Stimulated activated CD4-positive, alpha-beta T cell treated with anti-CD3 and anti-CD28 coated beads, Interleukin-12 subunit alpha, Interleukin-12 subunit beta, amount 100 ng/mL, for 4 hours (primary cell): Measurements from ENCODE around the gene ZMIZ2.
"Not testable (repeated sequence)": the region's sequence is repeated elsewhere in the genome, so short reads cannot be mapped to it uniquely, and the experiment has no call there.

Experiments used
- DNase-seq: peaks from one replicate; pipeline ENCODE4 v3.0.0-alpha.2; 2020

ZMIZ2 gene

DNA sequence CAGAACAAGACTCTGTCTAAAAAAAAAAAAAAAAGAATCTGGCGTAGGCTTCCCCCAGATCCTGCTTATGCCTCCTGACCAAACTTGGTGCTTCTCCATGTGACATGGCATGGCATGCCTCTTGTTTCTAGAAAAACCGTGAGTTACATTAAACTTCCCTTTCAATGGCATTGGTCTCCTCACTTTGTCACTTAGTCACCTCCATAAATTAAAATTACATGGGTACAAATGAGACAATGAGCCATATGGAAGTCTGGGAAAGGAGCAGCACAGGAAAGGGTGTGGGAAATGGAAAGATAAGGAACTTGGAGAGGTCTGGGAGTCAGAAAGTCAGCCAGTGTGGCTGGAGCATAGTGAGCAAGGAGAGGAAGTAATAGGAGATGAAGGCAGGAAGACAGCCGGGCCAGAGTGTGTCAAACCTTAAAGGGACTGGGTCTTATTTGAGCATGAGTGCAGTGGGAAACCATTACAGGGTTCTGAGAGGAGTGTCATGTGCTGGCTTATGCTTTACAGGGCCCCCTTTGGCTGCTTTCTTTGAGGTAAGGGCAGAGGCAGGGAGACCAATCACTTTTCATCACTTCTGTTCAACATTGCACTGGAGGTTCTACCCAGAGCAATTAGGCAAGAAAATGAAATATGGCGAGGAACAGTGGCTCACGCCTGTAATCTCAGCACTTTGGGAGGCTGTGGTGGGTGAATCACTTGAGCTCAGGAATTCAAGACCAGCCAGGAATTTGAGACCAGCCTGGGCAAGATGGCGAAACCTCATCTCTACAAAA is 21.3 kb upstream of the ZMIZ2 start:
- no peak for DNase-seq

DNA sequence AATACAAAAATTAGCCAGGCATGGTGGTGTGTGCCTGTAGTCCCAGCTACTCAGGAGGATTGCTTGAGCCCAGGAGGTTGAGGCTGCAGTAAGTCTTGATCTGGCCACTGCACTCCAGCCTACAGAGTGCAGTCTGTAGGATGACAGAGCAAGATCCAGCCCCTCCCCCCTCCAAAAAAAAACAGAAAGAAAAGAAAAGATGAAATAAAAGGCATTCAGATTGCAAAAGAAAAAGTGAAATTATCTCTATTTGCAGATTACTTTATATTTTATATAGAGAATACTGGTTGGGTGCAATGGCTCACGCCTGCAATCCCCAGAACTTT is 20.7 kb upstream of the ZMIZ2 start:
- DNase-seq: no peak

DNA sequence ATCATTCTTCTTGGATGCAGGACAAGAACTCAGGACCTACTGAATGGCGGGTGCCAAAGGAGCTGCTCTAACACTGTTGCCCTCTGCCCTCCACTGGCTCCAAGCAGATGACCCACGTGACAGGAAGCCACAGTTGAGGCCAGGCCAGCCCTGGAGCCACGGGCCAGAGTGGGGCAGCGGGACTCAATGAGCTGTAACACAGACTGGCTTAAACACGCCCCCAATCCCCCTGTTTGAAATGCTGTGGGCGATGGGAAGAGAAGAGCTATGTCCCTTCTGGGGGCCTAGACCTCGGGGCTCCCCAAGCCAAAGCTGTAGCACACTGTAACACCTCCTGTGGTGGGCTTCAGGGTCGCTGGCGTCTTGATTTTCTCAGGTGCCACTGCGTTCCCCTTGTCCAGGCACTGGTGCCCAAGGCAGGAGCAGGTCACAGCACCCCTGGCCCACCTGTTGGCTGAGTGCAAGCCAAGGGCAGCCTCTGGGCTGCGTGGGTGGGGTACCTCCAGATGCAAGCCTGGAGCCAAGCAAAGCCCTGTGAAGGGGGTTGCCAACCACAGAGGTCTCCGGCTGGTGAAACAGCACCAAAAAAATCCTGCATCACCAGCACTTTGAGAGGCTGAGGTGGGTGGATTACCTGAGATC is 18.6 kb upstream of the ZMIZ2 start:
- no peak for DNase-seq

DNA sequence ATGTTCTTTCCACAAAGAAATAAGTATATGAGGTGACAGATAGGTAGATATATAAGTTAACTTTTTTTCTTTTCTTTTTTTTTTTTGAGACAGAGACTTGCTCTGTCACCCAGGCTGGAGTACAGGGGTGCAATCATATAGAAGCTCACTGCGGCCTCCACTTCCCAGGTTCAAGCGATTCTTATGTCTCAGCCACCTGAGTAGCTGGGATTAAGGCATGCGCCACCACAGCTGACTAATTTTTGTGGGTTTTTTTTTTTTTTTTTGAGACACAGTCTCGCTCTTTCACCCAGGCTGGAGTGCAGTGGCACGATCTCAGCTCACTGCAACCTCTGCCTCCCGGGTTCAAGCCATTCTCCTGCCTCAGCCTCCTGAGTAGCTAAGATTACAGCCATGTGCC is 15.7 kb upstream of the ZMIZ2 start:
- not testable (repeated sequence) for DNase-seq

DNA sequence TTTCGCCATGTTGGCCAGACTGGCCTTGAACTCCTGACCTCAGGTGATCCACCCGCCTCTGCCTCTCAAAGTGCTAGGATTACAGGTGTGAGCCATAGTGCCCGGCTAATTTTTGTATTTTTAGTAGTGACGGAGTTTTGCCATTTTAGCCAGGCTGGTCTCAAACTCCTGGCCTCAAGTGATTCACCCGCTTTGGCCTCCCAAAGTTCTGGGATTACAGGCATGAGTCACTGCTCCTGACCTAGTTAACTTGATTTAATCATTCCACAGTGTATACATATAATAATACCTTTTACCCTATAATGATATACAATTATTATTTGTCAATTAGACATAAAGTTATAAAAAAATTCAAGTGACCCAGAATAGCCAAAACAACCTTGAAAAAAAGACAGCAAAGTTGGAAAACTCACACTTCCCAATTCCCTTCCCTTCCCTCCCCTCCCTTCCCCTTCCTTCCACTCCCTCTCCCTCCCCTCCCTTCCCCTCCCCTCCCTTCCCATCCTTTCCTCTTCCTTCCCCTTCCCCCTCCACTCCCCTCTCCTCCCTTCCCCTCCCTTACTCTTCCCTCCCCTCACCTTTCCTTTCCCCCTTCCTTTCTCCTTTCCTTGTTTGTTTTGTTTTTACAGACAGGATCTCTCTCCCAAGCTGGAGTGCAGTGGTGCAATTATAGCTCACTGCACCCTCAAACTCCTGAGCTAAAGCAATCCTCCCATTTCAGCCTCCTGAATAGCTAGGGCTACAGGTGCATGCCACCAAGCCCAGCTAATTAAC is 14.8 kb upstream of the ZMIZ2 start:
- no peak for DNase-seq

DNA sequence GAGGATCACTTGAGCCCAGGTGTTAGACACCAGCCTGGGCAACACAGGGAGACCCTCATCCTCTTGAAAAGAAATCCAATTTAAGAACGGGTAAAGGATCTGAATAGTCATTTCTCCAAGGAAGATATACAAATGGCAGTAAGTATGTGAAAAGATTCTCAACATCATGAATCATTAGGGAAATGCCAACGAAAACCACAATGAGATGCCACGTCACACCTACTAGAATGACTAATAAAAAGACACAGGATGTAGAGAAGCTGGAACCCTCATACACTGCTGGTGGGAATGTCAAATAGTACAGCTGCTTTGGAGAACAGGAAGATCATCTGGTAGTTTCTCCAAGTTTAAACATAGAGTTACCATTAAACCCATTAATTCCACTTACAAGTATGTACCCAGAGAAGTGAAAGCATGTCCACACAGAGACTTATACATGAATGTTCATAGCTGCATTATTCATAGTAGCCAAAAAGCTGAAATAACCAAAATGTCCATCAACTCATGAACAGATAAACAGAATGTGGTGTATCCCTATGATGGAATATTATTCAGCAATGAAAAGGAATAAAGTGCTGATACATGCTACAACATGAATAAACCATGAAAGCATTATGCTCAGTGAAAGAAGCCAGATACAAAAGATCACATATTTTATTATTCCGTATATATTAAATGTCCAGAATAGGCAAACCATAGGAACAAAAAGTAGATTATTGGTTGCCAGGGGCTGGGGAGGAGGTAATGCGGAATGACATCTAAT is 13.1 kb upstream of the ZMIZ2 start:
- DNase-seq: no peak

DNA sequence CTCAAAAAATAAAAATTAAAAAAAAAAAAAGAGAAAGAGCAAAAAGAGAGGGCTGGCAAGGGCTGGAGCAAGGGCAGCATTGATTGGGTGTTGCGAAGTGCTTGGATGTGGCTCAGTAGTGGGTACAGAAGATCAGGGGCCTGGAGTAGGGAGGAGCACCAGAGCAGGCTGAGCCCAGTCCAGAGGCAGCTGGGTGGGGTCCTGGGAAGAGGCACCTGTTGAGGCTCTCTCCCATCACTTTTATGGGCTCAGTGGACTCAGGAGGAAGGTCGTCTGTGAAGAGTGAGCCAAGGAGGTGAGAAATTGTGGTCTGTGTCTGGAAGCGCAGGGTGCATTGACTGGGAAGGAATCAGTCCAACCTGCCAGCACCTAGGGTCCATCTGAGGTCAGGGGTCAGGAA is 11.8 kb upstream of the ZMIZ2 start:
- DNase-seq: no peak

DNA sequence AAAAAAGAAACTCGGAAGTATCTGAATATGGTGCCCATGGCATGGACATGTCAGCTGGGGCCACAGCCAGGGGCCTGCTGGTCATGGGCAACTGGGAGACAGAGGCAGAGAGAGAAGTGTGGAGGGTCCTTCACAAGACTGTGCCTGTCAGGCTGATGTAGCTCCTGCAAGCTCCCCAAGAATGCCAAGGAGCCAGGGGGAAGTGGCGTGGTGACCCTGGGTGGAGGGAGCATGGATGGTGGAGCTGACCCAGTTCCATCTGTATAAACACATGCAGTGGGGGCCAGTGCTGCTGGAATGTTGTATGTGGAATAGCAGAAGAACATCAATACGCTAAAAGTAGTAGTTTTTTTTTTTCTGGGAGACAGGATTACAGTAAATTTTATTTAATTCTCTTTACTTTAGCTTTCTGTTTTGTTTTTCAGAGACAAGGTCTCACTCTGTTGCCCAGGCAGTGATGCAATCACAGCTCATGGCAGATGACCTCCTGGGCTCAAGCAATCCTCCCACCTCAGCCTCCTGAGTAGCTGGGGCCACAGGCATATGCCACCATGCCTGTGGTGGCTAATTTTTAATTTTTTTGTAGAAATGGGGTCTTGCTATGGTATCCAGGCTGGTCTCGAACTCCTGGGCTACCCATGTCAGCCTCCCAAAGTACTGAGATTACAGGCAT is 10.5 kb upstream of the ZMIZ2 start:
- no peak for DNase-seq

DNA sequence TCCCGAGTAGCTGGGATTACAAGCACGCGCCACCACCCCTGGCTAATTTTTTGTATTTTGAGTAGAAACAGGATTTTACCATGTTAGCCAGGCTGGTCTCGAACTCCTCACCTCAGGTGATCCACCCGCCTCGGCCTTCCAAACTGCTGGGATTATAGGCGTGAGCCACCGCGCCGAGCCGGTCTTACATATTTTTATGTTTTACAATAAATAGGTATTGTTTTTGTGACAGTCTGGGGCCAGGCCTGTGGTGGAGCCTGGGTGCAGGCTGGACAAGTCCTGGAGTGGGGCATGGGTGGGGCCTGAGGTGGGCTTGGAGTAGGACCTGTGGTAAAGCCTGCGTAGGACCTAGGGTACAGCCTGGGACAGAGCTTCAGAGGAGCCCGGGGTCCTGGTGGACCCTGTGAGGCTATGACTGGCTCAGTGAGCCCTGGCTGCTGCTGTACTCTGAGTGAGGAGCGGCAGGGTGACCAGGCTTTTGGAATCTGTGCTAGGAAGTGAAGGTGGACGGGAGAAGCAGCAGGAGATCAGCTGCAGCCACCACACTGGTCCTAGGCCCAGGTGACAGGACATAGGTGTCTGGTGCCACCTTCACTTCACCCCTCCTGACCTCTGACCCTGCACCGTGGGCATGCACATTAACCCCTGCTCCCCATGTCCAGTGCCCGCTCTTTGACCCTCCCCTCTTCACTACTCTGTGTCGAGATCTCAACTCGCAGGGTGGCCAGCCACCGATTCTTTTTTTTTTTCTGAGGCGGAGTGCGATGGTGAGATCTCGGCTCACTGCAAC is 9.6 kb upstream of the ZMIZ2 start:
- no peak for DNase-seq

DNA sequence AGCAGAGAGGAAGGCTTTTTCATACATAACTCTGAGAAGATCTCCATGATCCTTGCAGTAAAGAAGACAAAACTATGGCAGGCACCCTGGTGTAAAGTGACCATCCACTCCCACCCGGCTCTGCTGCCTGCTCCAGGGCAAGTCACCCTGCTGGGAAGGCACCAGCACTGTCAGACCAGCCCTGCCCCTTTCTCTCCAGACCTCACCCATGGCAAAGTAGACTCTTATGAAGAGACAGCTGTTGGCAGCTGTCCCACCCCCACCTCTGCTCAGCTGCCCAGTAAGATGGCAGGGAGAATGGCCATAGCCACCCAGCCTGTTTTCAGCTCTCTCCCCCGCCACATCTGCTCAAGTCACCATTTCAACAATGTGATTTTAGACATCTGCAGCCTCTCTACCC is 8.6 kb upstream of the ZMIZ2 start:
- DNase-seq: no peak

DNA sequence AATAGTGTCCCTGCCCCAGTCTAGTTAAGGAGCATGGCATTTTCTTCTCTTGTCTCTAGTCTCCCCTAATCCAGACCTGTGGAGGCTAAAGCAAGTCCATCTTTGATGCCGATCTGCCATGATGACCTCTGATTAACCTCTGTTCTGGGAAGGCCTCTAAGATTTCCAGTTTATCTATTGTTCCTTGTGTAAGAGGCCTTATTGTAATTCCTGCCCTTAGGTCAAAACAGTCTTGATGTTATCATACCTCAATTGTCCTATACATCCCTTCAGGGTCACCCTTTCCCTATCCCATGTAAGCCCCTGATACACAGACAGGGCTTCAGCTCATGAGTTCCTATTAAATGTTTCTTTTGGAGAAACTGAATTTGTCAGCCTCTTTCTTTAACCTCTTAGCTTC is 4.9 kb upstream of the ZMIZ2 start:
- no peak for DNase-seq

DNA sequence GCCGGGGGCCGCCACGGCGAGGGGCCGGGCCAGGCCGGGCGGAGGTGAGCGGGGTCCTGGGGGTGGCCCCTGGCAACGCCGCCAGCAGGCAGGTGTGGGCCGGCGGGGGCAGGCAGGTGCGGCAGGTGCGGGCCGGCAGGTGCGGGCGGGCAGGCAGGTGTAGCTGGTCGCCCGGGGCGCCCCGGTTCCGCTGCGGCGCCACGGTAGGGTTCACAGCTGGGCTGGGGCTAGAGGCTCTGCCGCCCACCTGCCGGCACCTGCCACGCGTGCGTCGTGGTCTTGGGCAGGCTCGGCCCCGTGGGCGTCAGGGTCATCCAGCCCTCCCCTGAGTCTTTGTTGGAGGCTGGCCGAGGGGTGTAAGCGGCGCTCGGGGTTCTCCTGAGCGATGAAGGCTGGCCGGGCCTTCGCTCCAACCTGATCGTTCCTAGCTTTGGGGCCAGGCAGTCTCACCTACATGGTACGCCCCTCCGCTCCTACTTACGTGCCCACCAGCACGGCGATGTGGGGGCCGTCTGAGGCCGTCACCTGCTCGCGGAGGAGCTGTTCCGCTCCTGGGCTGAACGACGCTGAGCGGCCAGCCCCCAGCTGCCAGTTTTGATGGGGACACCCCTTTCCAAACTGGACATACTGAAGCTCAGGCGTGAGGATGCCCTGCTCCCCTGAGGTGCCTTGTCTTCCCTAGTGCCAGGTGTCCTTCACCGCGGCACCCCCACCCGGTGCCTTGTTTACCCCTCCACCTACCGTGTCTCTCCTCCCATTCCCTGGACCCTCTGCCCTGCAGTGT is 493 bp downstream of the ZMIZ2 start:
- no peak for DNase-seq

DNA sequence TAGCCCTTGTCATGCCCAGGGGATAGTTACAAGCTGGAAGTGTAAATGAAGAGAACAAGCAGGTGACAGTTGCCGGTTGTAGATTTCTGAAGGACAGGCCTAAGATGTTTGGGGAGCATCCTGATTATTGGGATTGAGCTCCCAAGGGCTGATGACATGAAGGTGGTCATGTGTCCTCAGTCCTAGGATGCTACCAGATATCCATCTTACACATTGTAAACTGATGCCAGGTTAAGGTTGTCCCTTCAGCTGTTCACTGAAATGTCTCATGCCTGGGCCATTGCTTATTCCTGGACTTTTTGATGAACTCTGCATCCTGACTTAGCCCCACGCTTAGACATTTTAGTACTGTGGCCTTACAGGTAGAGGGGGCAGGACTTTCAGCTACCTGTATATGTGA is 1.3 kb downstream of the ZMIZ2 start:
- DNase-seq: no peak

DNA sequence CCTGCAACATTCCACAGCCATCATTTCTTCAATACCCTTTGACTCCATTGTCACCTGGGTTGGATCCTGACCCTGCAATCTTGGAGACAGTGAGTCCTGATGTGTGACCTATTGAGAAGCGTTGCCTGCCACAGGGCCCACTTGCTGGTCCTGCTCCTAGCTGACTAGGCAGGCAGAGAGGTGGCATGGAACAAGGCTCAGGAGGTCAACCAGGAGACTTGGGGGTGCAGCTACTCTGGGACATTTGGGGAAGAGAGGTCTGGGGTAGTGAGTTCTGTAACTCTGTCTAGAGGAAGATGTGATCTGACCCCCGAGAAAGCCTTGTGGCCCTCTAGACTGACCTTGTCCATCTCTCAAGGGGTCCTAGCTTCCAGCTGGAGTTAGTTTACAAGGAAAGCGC is 1.8 kb downstream of the ZMIZ2 start:
- DNase-seq: no peak

DNA sequence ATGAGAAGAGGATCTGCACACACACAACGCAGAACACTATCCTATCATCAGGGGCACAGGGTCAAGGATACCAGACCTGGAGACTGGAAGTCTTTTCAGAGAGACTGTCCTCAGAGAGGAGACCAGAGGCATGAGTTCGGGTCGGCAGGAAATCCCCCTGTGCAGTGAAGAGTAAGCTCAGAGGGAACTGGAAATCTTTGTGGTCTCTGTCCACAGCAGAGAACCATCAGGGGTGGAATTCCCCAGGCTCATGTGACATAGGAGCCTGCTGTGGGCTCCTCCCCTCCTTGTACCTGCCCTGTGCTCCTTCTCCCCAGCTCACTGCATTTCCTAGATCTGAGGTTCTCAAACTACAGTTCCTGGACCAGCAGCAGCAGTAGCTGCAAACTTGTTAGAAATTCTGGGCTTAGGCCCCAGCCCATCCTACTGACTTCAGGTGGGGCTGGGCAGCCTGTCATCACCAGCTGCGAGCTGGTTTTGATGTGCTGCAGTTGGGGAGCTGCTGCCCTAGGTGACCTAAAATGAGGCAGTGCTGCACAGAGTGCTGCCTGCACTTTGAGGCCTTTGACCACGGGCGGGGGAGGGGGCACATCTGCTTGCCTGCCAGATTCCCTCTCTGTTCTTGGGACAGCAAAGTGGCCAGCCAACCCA is 2.4 kb downstream of the ZMIZ2 start:
- peak; percentile 40 for DNase-seq

DNA sequence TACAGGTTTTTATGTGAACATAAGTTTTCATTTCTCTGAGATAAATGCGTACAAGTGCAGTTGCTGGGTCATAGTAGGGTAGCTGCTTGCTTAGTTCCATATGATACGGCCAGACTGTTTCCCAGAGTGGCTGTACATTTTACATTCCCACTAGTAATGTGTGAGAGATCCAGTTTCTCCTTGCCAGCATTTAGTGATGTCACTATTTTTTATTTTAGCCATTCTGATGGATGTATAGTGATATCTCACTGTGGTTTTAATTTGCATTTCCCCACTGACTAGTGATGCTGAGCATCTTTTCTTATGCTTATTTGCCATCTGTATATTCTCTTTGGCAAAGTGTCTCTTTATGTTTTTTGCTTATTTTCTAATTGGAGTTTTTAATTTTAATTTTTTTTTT is 4.2 kb downstream of the ZMIZ2 start:
- no peak for DNase-seq

DNA sequence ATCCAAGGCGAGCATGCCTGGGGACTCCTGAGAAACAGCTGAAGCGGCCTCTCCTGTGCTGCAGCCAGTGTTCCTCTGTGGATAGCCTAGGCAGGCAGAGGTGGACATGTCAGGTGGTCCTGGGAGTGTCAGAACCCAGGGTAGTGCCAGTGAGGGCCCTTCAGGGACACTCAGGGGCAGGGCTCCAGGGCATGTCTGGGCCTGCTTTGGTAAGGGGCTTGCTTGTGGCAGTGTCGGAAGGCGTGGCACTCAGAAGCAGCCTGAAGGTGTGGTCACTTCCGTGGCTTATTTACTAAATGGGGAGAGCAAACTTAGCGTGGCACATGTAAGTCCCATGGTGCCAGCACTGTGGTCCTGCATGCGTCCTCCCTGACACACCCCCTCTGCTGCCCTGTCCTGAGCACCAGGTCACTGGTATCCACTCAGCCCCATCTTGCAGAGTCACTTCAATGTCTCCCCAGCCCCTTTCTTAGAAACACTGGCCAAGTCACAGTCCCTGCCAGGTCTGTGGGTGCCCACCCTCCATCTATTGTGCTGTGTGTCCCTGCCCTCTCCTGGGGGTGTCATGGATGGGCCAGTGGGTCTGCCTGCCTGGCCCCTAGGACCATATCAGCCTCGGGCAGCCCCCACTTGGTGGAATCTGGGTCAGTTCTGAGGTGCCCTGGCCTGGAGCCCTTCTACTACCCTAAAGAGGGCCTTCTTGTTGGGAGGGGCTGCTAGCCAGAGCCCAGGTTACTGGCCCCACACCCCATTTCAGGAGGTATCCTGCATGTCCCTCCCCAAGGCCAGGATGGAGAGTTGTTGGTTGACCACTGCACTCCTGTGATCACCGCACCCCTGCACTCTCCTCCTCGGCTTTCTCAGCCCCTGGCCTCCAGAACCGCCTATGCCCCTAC is 6.4 kb downstream of the ZMIZ2 start:
- no peak for DNase-seq

DNA sequence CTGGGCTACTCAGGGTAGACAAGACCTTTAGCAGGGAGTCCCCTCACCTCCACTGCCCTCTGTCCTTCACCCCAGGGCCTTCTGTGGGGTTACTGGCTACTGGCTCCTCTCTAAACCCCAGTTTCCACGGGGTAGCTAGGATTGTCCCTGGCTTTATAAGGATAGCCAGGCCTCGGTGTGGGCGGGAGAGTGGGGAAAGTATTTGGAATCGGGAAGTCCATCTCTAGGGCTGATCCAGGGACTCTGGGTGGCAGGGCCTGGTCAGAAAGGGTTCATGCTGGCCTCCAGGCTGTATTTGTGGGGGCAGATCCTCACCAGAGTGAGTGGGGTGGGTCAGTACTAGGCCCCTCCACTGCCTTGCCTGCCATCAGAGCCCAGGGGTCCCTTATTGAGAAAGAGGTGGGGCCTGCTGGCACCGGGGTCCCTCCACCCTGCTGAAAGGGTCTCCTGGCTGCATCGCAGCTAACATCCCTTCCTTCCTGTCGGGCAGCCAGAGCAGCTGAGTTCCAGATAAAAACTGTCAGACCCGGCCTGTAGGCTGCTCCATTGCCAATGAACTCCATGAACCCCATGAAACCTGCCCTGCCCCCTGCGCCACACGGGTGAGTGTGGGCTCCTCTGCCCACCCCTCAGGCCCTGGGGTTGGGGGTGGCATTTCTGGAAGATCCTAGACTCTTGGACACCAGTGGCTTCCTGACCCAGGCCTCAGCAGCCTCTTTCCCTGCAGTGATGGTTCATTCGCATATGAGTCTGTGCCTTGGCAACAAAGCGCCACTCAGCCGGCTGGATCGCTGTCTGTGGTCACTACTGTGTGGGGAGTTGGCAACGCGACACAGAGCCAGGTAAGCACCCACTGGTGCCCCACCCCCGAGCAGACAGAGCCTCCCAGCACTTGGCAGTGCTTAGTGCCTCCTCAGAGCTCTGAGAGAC is 7.3 kb downstream of the ZMIZ2 start:
- no peak for DNase-seq
